Gastroesophageal sphincter (tissue), 4 donors: ENCODE results near the gene RIMBP2. TPM values are rescaled to one million over a fixed set of nuclear protein-coding genes. Genes with fewer than 3 reads are reported as not detected.

Source experiments
- ATAC-seq: fragments of 150-250 bp; one replicate; pipeline ENCODE4 v1.9.1; 2016; ENCODE audit warnings: mild to moderate bottlenecking, moderate library complexity
- H3K27ac ChIP-seq, 4 donors: fragments of 200-600 bp; sonication (generic) in 3 of 4; 1 replicate in 3 of 4; 2 replicates in 1 of 4; pipeline ENCODE4 v1.5.1; 2016 to 2019
- H3K27me3 ChIP-seq: fragments of 200-600 bp; sonication (generic); one replicate; pipeline ENCODE4 v1.5.1; 2019
- H3K36me3 ChIP-seq, 2 donors: fragments of 200-600 bp; sonication (generic); one replicate each; pipeline ENCODE4 v1.5.1; 2019; ENCODE audit warnings: control low read depth in 1 of 2
- H3K4me1 ChIP-seq, 3 donors: fragments of 200-600 bp; sonication (generic); 1 replicate in 2 of 3; 2 replicates in 1 of 3; pipeline ENCODE4 v1.5.1; 2016 to 2019; ENCODE audit warnings: control low read depth in 2 of 3
- H3K4me3 ChIP-seq, 2 donors: fragments of 200-600 bp; sonication (generic); one replicate each; pipeline ENCODE4 v1.5.1; 2019; ENCODE audit warnings: mild to moderate bottlenecking in 1 of 2, moderate library complexity in 1 of 2
- H3K9me3 ChIP-seq, 3 donors: fragments of 200-600 bp; sonication (generic); one replicate each; pipeline ENCODE4 v1.5.1; 2017 to 2019; ENCODE audit warnings: control low read depth in 2 of 3
- EP300 ChIP-seq: sonication (generic); formaldehyde crosslinking; IDR thresholded peaks from one replicate; pipeline ENCODE4 v1.6.1; 2017; ENCODE audit warnings: antibody characterized with exemption, mild to moderate bottlenecking
- POLR2A ChIP-seq, 2 donors: fragments of 450-650 bp; IDR thresholded peaks; one replicate each; pipeline ENCODE4 v1.6.1; 2017; ENCODE audit warnings: antibody characterized with exemption in 2 of 2, mild to moderate bottlenecking in 2 of 2, moderate library complexity in 1 of 2
- POLR2AphosphoS5 ChIP-seq: sonication (generic); formaldehyde crosslinking; IDR thresholded peaks from one replicate; pipeline ENCODE4 v1.6.1; 2017; ENCODE audit warnings: antibody characterized with exemption
- WGBS, 2 donors: methylation state at CpG; one replicate each; pipeline ENCODE4 v1.1.5; 2018; ENCODE audit warnings: low coverage in 1 of 2; 5-methylcytosine and 5-hydroxymethylcytosine counted together
- total RNA-seq, 4 donors: library from RNA; depleted of rRNA; stranded (reverse); fragments of >200 nt; gene quantifications; one replicate each; pipeline ENCODE4 v1.1.0, GENCODE V29; 2016
- TF ChIP-seq, protein P1 (sequence below), 4 experiments: fragments of 200-600 bp in 2 of 4; fragments of 450-650 bp in 2 of 4; sonication (generic) in 1 of 4; IDR thresholded peaks; one replicate each; pipeline ENCODE4 v1.5.1; 2017 to 2019; ENCODE audit warnings: antibody characterized with exemption in 4 of 4, mild to moderate bottlenecking in 2 of 4, moderate library complexity in 2 of 4

Gene RIMBP2
- total RNA-seq, 4 donors from 2014 or later: 0.42 to 1.1 (median 0.60) TPM

DNA sequence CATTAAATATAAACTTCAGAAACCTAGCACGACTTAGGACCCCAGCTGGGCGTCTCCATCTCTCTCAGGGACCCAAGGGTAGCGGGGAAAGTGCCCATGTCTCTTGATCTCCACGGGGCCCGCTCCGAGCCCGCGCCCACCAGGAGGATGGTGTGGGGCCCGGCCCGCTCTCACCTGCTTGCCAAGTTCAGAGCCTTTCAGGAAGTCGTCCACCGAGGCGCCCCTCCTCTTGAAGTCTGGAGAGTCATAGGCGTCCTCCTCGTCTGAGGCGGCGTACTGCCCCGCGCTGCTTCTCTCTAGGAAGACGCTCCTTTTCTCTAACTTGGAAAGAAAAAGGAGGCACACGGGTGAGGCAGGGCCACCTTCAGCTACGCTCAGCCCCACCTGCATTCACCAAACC is 281.5 kb downstream of the RIMBP2 start:
- no peaks in the 10 kb centered on the region for H3K27me3 ChIP-seq
- no peaks in the 10 kb centered on the region for H3K36me3 ChIP-seq
- no peak overlapping the region for H3K27ac ChIP-seq
- TF ChIP-seq POLR2AphosphoS5 (no peak), EP300 (no peak), POLR2A (IDR thresholded peaks at IDR 0.05) (no peak)
- TF ChIP-seq, protein P1, sequence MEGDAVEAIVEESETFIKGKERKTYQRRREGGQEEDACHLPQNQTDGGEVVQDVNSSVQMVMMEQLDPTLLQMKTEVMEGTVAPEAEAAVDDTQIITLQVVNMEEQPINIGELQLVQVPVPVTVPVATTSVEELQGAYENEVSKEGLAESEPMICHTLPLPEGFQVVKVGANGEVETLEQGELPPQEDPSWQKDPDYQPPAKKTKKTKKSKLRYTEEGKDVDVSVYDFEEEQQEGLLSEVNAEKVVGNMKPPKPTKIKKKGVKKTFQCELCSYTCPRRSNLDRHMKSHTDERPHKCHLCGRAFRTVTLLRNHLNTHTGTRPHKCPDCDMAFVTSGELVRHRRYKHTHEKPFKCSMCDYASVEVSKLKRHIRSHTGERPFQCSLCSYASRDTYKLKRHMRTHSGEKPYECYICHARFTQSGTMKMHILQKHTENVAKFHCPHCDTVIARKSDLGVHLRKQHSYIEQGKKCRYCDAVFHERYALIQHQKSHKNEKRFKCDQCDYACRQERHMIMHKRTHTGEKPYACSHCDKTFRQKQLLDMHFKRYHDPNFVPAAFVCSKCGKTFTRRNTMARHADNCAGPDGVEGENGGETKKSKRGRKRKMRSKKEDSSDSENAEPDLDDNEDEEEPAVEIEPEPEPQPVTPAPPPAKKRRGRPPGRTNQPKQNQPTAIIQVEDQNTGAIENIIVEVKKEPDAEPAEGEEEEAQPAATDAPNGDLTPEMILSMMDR (IDR thresholded peaks at IDR 0.05): no peak
- H3K4me3 ChIP-seq: no peak overlapping the region
- no peak for ATAC-seq
- WGBS, 2 donors: 93 to 100% methylated on average over 1 to 6 of the region's 22 CpGs
- peaks cover 0 to 13% (median 0%) of the 10 kb centered on the region in 3 donors for H3K9me3 ChIP-seq
- H3K4me1 ChIP-seq: no peaks in the 10 kb centered on the region

DNA sequence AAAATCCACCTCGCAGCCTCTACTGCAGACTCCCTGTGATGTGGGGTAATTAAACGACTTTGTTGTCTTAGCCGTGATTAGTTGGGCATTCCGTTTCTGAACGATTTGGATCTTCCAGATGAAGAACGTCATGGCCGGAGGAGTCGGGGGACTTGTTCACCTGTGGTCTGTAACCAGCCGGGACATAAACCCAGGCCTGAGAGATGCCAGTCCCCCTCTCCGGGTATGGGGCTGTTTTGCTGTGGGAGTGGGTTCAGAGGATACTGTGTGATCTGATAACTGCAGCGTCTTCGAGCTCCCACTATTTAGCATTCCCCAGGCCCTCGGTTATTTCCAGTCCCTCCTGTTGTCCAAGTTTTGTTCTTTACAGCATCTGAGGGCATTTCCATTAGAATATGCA is 282.3 kb downstream of the RIMBP2 start:
- no peak overlapping the region for H3K4me3 ChIP-seq
- no peaks in the 10 kb centered on the region for H3K4me1 ChIP-seq
- H3K27me3 ChIP-seq: no peaks in the 10 kb centered on the region
- no peaks in the 10 kb centered on the region for H3K36me3 ChIP-seq
- WGBS, 2 donors: 92 to 93% methylated on average over 9 to 13 of the region's 13 CpGs
- peaks cover 0 to 13% (median 0%) of the 10 kb centered on the region in 3 donors for H3K9me3 ChIP-seq
- TF ChIP-seq, protein P1 (IDR thresholded peaks at IDR 0.05): no peak
- no peak for TF ChIP-seq POLR2AphosphoS5
- TF ChIP-seq POLR2A (IDR thresholded peaks at IDR 0.05): no peak
- TF ChIP-seq EP300: no peak
- no peak overlapping the region for H3K27ac ChIP-seq
- ATAC-seq: no peak

- no peaks in the 10 kb centered on the region for H3K4me1 ChIP-seq
- H3K27ac ChIP-seq: no peak overlapping the region
- H3K36me3 ChIP-seq: no peaks in the 10 kb centered on the region
- no peak for ATAC-seq
- H3K27me3 ChIP-seq: no peaks in the 10 kb centered on the region
- H3K4me3 ChIP-seq: no peak overlapping the region
- TF ChIP-seq POLR2A (IDR thresholded peaks at IDR 0.05): no peak
- TF ChIP-seq POLR2AphosphoS5: no peak
- TF ChIP-seq, protein P1 (IDR thresholded peaks at IDR 0.05): no peak
- TF ChIP-seq EP300: no peak
- peaks cover 0 to 13% (median 0%) of the 10 kb centered on the region in 3 donors for H3K9me3 ChIP-seq
- WGBS, 2 donors: 84 to 100% methylated on average over 1 to 6 of the region's 6 CpGs
These were observed 282.7 kb downstream of the RIMBP2 start for GRCh38 chr12:130433411-130433810.

- WGBS, 2 donors: 85 to 88% methylated on average over 8 to 10 of the region's 11 CpGs
These were observed 284.9 kb downstream of the RIMBP2 start for GRCh38 chr12:130431176-130431575.

More at GRCh38 chr12:130431176-130431575, 284.9 kb downstream of the RIMBP2 start:
- Histone ChIP-seq H3K4me3 (no peak overlapping the region), H3K4me1 (no peaks in the 10 kb centered on the region), H3K27me3 (no peaks in the 10 kb centered on the region), H3K36me3 (no peaks in the 10 kb centered on the region), H3K27ac (no peak overlapping the region), H3K9me3 (peaks cover 0 to 13% (median 0%) of the 10 kb centered on the region in 3 donors)
- ATAC-seq: no peak
- TF ChIP-seq POLR2A (IDR thresholded peaks at IDR 0.05) (no peak), EP300 (no peak), POLR2AphosphoS5 (no peak)
- TF ChIP-seq, protein P1 (IDR thresholded peaks at IDR 0.05): no peak
